ENCODE measurements around the gene KAZN.
"Not testable (repeated sequence)": the region's sequence is repeated elsewhere in the genome, so short reads cannot be mapped to it uniquely, and the experiment has no call there.

Gene KAZN

DNA sequence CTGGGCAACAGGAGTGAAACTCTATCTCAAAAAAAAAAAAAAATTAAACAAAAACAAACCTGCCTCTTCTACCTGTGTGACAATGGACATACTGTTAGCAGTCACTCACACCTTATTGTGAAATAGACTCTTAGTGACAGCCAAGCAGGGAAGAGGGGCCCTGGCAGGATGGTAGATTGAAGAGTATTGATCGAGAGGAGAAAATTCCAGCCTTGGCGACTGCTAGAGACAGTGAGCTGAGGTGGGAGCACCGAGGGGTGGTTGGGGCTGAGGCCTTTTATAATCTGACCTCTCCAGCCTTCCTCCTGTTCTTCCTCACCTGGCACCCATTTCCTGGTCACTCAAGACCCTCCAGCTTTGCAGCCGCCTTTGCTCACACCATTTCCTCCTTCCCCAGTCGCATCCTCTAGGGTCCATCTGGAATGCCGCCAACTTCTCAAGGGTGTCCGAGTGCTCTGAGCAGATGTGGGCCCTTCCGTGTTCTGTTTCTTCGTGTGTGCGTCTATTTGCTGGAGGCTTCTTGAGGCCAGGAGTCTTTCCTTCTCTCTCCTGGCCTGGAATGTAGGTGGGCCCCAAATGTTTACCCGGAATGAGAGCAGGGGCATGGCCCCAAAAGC, 358.2 kb downstream of the KAZN start:
- no peak for DNase-seq (ENCODE audit: low read depth)

DNA sequence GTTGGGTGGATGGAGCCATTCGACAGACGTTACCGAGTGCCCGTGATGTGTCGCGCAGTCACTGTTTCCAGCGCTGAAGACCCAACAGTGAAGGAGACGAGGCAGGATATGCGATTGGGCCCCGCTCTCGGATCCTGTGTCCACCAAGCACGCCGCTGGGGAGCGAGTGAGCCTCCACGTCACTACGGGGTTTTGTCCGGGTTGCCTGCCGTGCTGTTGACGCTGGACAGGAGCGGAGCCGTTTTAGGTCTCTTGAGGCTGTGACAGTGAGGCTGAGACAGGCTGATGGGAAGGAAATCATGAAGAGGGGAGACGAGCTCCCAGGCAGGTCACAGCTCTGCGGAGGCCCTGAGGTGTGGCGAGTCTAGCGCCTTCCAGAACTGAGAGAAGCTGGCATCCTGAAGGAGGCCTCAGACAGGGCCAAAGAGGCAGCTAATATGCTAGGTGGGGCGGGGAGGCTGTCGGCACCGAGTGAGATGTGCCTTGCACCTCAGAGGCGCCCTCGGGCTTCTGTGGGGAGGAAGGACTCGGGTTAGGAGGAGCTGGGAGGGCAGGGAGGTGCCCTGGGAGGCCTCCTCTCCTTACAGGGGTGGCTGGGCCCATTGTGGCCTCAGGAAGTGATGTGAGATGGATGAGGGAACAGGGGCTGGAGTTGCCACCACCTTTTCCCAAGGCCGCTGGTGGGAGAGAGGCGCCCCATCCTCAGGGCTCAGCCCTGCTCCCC, 359.1 kb downstream of the KAZN start:
- no peak for DNase-seq (ENCODE audit: low read depth)

DNA sequence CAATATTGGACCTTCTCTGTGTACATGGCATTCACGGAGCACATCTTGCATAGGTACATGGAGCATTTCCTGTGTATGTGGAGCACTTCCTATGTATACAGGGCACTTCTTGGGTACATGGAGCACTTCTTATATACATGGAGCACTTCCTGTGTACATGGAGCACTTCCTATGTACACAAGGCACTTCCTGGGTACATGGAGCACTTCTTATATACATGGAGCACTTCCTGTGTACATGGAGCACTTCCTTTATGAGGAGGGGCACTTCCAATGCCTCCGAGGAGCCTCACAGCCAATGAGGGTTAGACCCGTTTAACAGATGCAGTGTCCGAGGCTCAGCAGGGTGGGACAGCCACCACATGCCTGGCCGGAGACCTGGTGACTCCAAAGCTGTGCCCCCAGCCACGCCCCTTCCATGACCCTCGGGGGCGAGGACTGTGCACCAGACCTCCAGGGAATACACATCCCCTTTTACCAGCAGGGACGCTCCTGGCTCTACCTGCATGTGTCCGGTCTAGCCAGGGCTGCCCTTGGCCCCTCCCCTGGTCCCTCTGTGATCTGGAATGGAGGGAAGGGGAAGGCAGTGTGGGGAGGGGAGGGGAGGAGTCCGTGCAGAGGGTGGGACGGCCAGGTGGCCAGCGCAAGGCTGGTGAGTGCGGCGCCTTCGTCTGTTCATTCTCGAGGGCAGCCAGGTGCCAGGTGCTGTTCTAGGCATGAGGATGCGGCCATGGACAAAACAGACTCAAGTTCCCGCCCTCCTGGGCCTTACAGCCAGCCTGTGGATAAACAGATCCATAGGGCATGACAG, 360.0 kb downstream of the KAZN start:
- no peak for DNase-seq (ENCODE audit: low read depth)

DNA sequence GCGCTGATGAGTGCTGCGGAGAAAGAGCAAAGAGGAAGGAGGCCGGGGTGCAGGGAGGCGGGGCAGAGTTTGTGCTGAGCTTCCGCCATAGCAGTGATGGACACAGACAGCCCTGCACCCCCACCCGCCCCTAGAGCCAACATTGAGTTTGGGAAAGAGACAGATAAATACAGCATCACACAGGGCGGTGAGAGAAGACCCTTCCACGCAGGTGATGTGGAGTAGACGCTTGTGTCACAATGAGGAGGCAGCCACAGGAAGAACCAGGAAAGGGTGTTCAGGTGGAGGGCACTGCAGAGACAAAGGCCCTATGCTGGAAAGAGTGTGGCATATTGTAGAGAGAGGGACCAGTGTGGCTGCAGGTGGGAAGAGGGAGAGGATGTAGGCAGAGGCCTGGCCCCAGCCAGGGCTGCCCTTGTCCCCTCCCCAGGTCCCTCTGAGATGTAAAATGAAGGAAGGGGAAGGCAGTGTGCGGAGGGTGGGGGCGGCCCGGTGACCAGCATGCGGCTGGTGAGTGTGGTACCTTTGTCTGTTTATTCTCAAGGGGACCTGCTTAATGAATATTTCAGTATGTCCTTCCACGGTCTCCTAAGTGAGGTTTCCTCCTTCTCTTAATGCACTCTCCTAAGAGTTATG, 360.7 kb downstream of the KAZN start:
- no peak for DNase-seq (ENCODE audit: low read depth)

DNA sequence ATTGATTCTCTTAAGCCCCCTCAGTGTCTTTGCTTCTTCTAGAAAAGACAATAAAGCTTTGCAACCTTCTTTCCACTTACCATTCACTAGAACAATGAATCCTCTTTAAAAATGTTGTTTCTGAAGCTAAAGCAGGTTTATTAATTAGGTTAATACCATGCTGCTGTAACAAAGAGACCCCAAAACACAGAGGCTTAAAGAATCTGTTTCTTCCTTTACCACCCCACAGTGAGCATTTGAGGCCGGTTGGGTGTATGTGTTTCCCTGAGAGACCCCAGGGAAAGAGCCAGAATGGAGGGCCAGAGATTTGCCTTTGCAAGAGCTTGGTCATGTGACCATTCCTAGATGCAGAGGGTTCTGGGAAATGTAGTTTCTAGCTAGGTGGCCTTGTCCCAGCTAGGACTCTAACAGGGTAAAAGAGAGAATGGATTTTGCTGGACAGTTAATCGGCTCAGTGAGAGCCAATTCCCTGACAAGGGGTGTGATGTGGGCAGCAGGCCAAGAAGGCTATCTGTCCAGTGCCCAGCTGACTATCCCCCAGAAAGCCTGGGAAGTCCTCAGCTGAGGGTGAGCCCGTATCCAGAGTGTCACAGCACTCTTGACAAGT, 363.3 kb downstream of the KAZN start:
- DNase-seq (ENCODE audit: low read depth), result no peak

DNA sequence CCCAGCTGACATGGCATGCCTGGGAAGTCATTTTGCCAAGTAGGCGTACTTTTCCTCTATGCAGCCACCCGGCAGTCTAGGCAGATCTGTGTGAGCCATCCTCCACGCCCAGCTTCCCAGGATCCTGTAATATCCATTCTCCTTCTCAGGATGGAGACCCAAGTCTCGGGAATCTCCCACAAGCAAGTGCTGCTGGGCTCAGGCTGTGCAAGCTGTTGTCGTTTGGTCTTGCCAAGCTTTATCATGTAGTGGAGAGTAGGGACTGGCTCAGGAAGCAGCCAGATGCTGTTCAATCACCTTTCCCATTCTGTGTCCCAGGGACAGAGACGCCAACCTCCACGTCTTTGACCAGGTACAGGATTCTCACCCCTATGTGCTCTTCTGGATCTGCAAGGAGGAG, 363.9 kb downstream of the KAZN start:
- no peak for DNase-seq (ENCODE audit: low read depth)

DNA sequence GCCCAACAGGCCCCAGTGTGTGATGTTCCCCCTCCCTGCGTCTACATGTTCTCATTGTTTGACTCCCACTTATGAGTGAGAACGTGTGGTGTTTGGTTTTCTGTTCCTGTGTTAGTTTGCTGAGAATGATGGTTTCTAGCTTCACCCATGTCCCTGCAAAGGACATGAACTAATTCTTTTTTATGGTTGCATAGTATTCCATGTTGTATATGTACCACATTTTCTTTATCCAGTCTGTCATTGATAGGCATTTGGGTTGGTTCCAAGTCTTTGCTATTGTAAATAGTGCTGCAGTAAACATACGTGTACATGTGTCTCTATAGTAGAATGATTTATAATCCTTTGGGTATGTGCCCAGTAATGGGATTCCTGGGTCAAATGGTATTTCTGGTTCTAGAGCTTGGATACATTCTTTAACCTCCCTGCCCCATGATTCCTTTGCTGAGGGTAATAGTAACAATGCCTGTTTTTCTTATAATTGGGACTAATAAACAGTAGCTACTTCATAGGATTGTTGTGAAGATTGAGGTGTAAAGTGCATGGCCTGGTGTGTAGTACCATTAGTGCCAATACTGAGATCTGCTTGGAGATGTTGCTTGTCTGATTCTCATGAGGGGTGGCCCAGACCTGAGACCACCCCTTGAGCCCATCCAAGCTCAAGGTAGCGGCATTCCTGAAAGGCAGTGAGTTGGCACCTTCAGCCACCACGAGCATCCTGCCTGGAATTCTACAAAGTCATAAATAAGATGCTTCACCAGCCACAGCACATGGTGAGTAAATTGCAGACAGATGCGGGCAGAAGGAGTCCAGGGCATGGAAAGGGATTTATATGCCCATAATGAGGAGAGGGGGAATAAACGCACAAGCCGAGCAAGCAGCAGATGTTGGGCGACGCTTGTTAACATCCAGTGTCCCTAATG, 365.6 kb downstream of the KAZN start:
- not testable (repeated sequence) for DNase-seq (ENCODE audit: low read depth)

DNA sequence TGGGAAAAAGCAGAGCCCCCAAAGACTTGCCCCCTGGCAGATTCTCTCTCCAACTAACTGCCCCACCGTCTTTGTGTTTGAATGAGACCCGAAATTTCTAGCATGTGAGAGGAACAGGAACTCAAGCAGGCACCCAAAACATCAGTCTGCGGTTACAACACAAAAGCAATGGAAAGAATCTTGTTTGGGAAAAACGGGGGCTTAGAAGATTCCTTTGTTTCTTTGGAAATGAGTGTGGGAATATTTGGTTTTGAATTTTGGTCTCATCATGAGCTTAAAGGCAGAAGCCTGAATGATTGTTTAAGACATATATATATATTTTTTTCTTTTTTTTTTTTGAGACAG, 366.2 kb downstream of the KAZN start:
- DNase-seq (ENCODE audit: low read depth), result no peak

DNA sequence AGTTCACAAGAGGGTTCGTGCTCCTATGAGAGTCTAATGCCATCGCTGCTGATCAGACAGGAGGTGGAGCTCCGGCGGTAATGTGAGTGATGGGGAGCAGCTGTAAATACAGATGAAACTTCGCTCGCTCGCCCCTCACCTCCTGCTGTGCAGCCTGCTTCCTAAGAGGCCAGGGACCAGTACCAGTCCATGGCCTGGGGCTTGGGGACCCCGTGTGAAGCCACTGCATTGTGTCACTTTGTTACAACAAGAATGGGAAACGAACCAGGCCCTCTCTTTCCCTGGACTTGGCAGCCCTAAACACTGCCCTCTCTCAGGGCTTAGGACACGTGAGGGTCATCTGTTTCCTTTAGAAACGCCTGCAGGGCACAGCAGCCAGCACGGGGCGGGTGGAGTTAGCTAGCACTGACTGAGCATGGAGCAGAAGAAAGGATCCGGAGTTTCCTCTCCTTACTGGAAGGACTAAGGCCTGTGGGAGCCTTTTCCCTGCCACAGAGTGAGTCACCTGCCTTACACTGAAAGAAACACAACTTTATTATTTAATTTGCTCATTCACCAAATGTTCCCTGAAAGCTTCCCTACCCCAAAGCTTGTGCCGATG, 369.9 kb downstream of the KAZN start:
- no peak for DNase-seq (ENCODE audit: low read depth)

DNA sequence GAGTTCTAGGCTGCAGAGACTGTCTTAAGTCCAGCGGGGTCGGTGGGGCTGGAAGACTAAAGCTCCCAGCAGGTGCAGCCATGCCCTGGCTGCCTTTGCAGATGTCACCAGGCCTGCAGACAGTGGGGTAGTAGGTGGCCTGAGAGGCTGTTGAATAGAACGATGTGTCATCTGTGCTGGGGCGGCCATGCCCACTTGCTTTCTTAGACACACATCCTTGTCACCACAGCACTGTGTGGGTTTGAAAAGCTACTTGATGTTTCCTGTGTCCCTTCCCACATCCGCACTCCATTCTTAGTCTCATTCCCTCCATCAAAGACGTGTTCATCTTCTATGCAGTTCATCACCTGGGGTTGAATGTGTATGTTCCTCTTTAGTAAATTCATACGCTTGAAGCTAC, 370.5 kb downstream of the KAZN start:
- no peak for DNase-seq (ENCODE audit: low read depth)

DNA sequence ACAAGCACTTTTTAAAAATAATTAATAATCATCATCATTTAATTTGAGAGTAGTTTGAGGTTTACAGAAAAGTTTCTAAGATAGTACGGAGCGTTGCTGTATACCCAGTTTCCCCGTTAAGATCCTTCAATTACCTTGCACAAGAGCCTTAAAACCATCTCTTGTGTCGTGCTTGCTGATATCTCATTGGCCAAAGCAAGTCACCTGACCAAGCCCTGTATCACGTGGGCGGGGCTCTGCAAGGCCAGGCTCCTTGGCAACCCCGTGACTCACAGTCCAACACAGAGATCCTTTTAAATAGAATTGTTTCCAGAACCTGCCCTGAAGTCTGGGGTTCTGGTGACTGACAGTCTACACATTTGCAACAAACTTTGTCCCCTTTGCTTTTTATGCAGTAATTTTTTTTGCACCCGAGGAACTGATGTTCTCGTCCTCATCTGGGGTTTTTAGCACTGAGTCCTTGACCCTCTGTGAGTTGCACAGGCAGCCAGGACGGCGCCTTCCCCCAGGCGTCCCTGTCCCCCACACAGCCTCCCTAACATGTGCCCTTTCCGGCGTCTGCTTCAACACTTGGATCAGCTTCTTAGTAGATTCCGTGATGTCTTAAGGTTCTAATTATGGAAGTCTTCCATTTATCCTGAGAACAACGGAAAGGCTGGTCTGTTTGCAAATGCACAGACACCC, 371.8 kb downstream of the KAZN start:
- peak; percentile 21 for DNase-seq (ENCODE audit: low read depth)

DNA sequence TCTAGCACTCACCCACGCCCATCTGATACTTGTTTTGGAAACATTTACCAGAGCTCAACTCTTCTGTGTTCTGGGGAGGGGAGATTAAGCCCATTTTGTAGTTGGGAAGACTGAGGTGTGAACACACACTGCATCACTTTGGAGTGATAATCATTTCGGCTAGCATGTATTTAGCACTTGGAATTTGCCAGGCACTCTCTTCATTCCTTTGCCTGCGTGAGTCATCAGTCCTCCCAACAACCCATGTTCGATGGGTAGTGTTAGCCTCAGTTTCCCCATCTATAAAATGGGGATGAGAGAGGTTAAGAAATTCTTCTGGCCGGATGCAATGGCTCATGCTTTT, 372.3 kb downstream of the KAZN start:
- no peak for DNase-seq (ENCODE audit: low read depth)

DNA sequence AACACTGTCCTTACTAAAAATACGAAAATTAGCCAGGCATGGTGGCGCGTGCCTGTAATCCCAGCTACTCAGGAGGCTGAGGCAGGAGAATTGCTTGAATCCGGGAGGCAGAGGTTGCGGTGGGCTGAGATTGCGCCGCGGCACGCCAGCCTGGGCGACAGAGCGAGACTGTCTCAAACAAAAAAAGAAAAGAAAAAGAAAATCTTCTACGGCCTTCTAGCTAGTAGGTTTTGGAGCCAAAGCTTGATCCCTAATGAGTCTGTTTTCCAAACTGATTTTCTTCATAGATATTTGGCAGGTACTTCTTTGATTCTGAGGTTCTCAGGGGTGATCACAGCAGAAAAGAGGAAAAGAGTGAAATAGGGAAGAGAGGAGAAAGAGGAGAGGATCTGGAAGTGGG, 372.7 kb downstream of the KAZN start:
- DNase-seq (ENCODE audit: low read depth), result no peak

DNA sequence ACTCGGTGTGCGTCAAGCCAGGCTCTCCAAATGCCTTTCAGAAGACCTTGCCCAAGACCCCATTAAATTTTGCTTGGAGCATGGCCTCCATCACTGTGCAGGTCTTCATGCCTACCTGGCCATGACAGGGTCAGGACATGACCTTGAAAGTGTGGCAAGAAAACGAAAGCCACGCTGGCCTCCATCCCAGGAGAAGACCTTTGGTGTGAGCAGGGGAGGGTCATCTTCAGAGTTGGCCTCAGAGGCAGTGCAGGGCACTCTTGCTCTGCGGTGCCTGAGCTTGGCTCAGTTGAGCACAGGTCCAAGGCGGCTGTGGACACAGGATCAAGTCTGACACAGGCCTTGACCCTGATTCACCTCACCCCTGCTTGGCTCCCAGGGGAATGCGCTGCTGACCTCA, 373.6 kb downstream of the KAZN start:
- no peak for DNase-seq (ENCODE audit: low read depth)

DNA sequence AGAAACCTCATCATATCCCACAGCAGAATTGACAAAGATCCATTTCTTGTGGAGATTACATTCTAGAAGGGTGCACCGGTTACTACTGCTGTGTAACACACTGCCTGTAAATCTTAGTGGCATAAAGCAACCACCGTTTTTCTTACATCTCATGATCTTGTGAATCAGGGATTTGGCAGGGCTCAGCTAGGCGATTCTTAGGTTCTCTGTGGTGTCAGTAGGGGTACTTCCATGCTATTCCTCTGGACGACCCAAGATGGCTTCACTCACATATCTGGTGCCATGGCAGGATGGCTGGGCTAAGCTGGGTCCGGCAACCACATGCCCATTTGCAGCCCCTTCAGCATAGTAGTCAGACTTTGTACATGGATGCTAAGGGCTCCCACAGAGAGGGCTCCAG, 375.3 kb downstream of the KAZN start:
- no peak for DNase-seq (ENCODE audit: low read depth)

DNA sequence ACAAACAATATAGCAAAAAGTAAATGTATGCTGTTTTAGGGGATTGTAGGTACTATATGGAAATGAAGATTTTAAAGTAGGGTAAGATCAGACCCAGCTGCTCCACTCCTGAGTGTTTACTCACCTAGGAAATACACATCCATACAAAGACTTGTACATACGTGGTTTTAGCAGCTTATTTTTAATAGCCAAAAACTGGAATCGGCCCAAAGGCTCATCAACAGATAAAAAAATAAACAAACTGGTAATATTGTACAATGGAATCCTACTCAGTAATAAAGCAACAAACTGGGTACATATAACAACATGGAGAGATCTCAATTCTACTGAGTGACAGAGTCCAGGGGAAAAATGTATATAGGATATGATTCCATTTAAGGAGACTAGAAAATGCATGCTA, 375.9 kb downstream of the KAZN start:
- no peak for DNase-seq (ENCODE audit: low read depth)

DNA sequence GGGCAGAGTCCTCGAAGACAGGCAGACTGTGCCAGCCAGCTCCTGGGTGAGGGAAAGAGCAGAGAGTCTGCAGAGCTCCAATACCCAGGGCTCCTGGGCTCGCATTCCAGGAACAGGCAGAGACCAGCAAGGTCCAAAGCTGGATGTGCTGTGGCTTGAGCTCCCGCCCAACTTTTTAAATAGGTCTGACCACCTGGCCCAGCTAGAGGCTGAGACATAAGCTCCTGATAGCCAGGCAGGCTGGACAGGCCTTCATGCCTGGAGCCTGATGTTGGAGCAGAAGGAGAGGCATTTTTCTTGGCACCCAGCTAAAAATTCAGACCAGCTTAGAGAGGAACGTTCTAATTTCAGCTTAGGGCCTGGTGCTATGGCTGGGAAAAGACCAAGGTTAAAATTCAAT, 376.6 kb downstream of the KAZN start:
- DNase-seq (ENCODE audit: low read depth), result no peak

DNA sequence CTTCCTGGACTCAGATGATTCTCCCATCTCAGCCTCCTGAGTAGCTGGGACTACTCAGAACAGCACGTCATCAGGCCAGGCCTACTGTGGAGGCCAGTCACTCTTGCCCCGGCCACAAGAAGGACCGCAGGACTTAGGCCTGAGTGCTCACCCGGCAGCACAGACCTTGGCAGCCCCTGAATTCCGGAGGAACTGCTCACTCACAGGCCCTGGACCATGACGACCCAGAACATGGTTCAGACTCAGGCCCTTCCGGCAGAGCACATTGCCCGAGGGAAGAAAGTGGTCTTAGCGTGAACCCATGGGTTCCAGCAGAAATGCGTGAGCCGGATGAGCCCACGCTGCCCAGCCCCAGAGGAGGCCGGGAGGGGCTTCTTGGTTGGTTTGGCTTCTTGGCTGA, 377.8 kb downstream of the KAZN start:
- no peak for DNase-seq (ENCODE audit: low read depth)

DNA sequence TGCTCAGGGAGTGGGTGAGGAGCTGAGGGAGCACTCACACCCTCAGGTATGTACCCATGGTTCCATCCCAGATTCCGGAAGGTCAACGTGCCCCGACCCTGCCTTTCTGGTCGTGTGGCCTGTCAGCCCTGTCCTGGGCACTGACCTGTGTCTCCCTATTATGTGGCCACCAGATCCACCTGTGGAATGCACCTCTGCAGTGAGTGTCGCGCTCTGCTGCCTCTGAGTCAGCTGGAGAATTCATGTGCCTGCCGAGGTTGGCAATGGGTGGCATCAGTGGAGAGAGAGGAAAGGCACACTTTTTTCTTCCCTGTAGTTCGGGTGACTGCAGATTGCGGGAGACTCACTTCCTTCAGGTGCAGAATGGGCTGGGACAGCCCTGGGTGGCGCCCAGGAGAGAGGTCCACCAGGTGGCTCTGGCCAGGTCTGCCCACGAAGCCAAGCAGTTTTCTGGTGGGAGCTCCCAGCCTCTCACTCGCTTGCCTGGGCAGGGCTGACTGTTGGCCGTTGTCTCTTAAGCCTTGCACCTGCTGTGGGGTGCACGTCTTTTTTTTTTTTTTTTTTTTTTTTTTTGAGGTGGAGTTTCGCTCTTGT, 378.9 kb downstream of the KAZN start:
- DNase-seq (ENCODE audit: low read depth), result no peak

DNA sequence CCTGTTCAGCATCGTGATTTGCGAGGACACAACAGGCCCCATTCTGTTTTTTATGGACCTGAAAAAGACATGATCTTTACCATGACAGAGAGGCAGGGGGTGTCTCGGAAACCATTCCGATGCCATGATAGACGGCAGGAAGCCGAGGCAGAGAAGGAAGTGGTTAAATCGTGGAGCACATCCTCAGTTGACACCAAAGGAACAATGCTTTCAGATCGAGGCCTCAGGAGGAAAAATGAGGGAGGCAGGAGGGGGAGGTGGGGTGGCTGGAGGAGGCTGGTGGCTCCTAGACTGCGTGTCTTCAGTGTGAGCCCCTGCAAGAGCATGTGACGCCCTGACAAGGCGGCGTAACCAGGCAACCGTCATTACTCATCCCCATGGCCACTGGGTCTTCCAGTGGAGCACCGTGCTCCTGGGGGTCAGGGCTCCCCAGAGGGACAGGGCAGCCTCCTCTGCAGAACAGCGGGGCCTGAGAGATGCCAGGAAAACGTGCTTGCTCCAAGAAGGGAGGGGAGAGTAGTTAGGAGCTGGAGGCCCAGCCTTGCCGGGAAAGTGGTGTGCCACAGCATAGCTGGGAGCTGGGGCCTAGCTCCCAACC, 382.2 kb downstream of the KAZN start:
- peak; percentile 9 for DNase-seq (ENCODE audit: low read depth)

All from CMK (cell line).